ENCODE results near the gene ADD2.

- TF ChIP-seq CTCF (IDR thresholded peaks at IDR 0.05; ENCODE audit: insufficient read depth, low read depth, low read length) (no peak), EZH2 (IDR thresholded peaks at IDR 0.05; ENCODE audit: insufficient read depth, low read length) (no peak)
Measured at GRCh38 chr2:70795164-70795995, 27.4 kb upstream of the ADD2 start.
